GM23248 (cell line): ENCODE data around the gene SLFN12. TPM values are rescaled to one million over a fixed set of nuclear protein-coding genes. Genes with fewer than 3 reads are reported as not detected.
A peak's percentile ranks its signal among the peaks of the same experiment; 100 is the strongest.

Experiments used
- DNase-seq: peaks from one replicate; pipeline ENCODE4 v3.0.0-alpha.2; 2015
- H2AFZ ChIP-seq: fragments of 200-600 bp; sonication (generic); 2 replicates; pipeline ENCODE4 v1.6.1; 2016; ENCODE audit warnings: antibody characterized with exemption
- H3F3A ChIP-seq: fragments of 200-600 bp; sonication (generic); 2 replicates; pipeline ENCODE4 v1.6.1; 2016; ENCODE audit warnings: mild to moderate bottlenecking, antibody characterized with exemption, mixed run types; ENCODE audit not compliant: insufficient read depth
- H3K27ac ChIP-seq: fragments of 200-600 bp; sonication (generic); 2 replicates; pipeline ENCODE4 v1.5.1; 2016; ENCODE audit warnings: mild to moderate bottlenecking
- H3K27me3 ChIP-seq: fragments of 200-600 bp; sonication (generic); replicated peaks from 2 replicates; pipeline ENCODE4 v1.6.1; 2016; ENCODE audit warnings: mild to moderate bottlenecking; ENCODE audit not compliant: insufficient read depth
- H3K36me3 ChIP-seq: fragments of 200-600 bp; sonication (generic); 2 replicates; pipeline ENCODE4 v1.6.1; 2016; ENCODE audit warnings: low read depth, mild to moderate bottlenecking
- H3K4me1 ChIP-seq: fragments of 200-600 bp; sonication (generic); 2 replicates; pipeline ENCODE4 v1.6.1; 2016; ENCODE audit warnings: mild to moderate bottlenecking; ENCODE audit not compliant: insufficient read depth
- H3K4me2 ChIP-seq: fragments of 200-600 bp; sonication (generic); one replicate; pipeline ENCODE4 v1.6.1; 2016; ENCODE audit warnings: mild to moderate bottlenecking; ENCODE audit not compliant: unreplicated experiment
- H3K4me3 ChIP-seq: fragments of 200-600 bp; sonication (generic); 2 replicates; pipeline ENCODE4 v1.5.1; 2016; ENCODE audit warnings: mild to moderate bottlenecking
- H3K79me2 ChIP-seq: fragments of 200-600 bp; sonication (generic); 2 replicates; pipeline ENCODE4 v1.6.1; 2016; ENCODE audit warnings: mild to moderate bottlenecking; ENCODE audit not compliant: insufficient read depth
- H3K9ac ChIP-seq: fragments of 200-600 bp; sonication (generic); 2 replicates; pipeline ENCODE4 v1.6.1; 2016; ENCODE audit warnings: mild to moderate bottlenecking
- H3K9me2 ChIP-seq: fragments of 200-600 bp; sonication (generic); 2 replicates; pipeline ENCODE4 v1.6.1; 2016; ENCODE audit warnings: mixed run types, mild to moderate bottlenecking, moderate library complexity; ENCODE audit not compliant: insufficient read depth
- H3K9me3 ChIP-seq: fragments of 200-600 bp; sonication (generic); one replicate; pipeline ENCODE4 v1.6.1; 2017; ENCODE audit warnings: low read depth
- H4K20me1 ChIP-seq: fragments of 200-600 bp; sonication (generic); 2 replicates; pipeline ENCODE4 v1.6.0; 2016; ENCODE audit not compliant: insufficient read depth
- EZH2 ChIP-seq: fragments of 200-600 bp; sonication (generic); IDR thresholded peaks from 2 replicates; pipeline ENCODE4 v1.6.1; 2018; ENCODE audit warnings: antibody characterized with exemption, mild to moderate bottlenecking; ENCODE audit not compliant: insufficient read depth, poor library complexity, severe bottlenecking
- EZH2phosphoT487 ChIP-seq: fragments of 200-600 bp; sonication (generic); IDR thresholded peaks from 2 replicates; pipeline ENCODE4 v1.6.1; 2018; ENCODE audit warnings: antibody characterized with exemption, moderate library complexity, mild to moderate bottlenecking, low read depth; ENCODE audit not compliant: insufficient read depth
- WGBS, 2 experiments: methylation state at CpG; one replicate each; pipeline ENCODE4 v1.1.6; 2015 to 2017; ENCODE audit warnings: low lambda C conversion rate in 2 of 2, low coverage in 1 of 2; ENCODE audit errors: missing lambda C conversion rate in 2 of 2; 5-methylcytosine and 5-hydroxymethylcytosine counted together
- in situ Hi-C: fragments of 300-500 bp; cut with MboI; formaldehyde crosslinking; loops from 2 replicates; pipeline ENCODE4 v1.15.0; 2020
- polyA plus RNA-seq: library from polyadenylated mRNA; unstranded; fragments of >200 nt; fragmentation: Nextera tagmentation; extraction: Ambion mirVana; gene quantifications from 2 replicates; pipeline ENCODE4 v1.2.1, GENCODE V29; 2016
- total RNA-seq: library from RNA; depleted of rRNA; stranded (reverse); fragments of >200 nt; shearing (Covaris generic); gene quantifications from 2 replicates; pipeline ENCODE4 v1.2.3, GENCODE V29; 2014

The SLFN12 gene
- total and polyA plus RNA-seq, 2 experiments from 2014 or later: 15.9 to 32.0 TPM

GRCh38 chr17:35390156-35390555 lies 42.1 kb downstream of the SLFN12 start:
- WGBS, 2 experiments: 62 to 67% methylated on average over 2 of the region's 2 CpGs
- H3K4me1 ChIP-seq: no peaks in the 10 kb centered on the region
- H3K4me3 ChIP-seq: no peak overlapping the region
- H3K27me3 ChIP-seq: no peaks in the 10 kb centered on the region
- TF ChIP-seq EZH2: no peak
- TF ChIP-seq EZH2phosphoT487: no peak
- no peak overlapping the region for H2AFZ ChIP-seq
- H3K9ac ChIP-seq: no peak overlapping the region
- H3K9me3 ChIP-seq: no peaks in the 10 kb centered on the region
- H3K36me3 ChIP-seq: no peaks in the 10 kb centered on the region; the same call in 1 of the 2 replicates
- H4K20me1 ChIP-seq: no peaks in the 10 kb centered on the region
- H3K27ac ChIP-seq: no peak overlapping the region
- H3K9me2 ChIP-seq: no peaks in the 10 kb centered on the region
- no peaks in the 10 kb centered on the region for H3K79me2 ChIP-seq
- in situ Hi-C loops: no loop called here
- H3F3A ChIP-seq: no peaks in the 10 kb centered on the region
- no peak for DNase-seq
- no peak overlapping the region for H3K4me2 ChIP-seq

- H3K4me2 ChIP-seq: no peak overlapping the region
- no peaks in the 10 kb centered on the region for H4K20me1 ChIP-seq
- no peak overlapping the region for H2AFZ ChIP-seq
- H3K4me3 ChIP-seq: no peak overlapping the region
- H3K4me1 ChIP-seq: no peaks in the 10 kb centered on the region
- no peaks in the 10 kb centered on the region for H3F3A ChIP-seq
- no peaks in the 10 kb centered on the region for H3K36me3 ChIP-seq
- no peak overlapping the region for H3K27ac ChIP-seq
- in situ Hi-C loops: no loop called here
- DNase-seq: no peak
- no peaks in the 10 kb centered on the region for H3K27me3 ChIP-seq
- no peaks in the 10 kb centered on the region for H3K9me2 ChIP-seq
- no peak overlapping the region for H3K9ac ChIP-seq
- no peaks in the 10 kb centered on the region for H3K79me2 ChIP-seq
- H3K9me3 ChIP-seq: no peaks in the 10 kb centered on the region
- no peak for TF ChIP-seq EZH2phosphoT487
- TF ChIP-seq EZH2: no peak
Measured at GRCh38 chr17:35387496-35387895, 44.8 kb downstream of the SLFN12 start.

DNA sequence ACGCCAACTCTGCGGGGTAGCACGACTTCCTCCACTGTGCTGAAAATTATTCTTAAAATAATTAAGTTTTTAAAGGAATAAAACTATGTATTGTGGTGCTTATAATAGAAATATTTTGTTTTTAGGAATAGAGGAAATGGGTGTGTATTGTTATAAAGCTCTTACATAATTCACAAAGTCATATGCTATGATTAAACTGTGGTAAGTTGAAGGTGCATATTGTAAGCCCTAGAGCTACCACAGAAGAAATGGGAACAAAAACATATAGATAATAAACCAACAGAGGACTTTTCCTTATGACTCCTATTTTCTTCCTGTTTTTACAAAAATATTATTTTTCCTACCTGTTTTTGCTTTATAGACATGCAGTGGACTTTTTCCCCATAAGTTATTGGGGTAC lies 54.6 kb downstream of the SLFN12 start:
- no peak for DNase-seq
- no peak overlapping the region for H3K4me2 ChIP-seq
- no peak for TF ChIP-seq EZH2phosphoT487
- no peak for TF ChIP-seq EZH2
- H3K36me3 ChIP-seq: no peaks in the 10 kb centered on the region
- H3F3A ChIP-seq: peaks cover 15% of the 10 kb centered on the region
- H3K4me1 ChIP-seq: peaks cover 17% of the 10 kb centered on the region
- no peak overlapping the region for H3K4me3 ChIP-seq
- H3K79me2 ChIP-seq: peaks cover 20% of the 10 kb centered on the region
- WGBS, 2 experiments: 70 to 76% methylated on average over 3 of the region's 3 CpGs
- no peaks in the 10 kb centered on the region for H3K27me3 ChIP-seq
- H3K9me3 ChIP-seq: no peaks in the 10 kb centered on the region
- no peak overlapping the region for H3K9ac ChIP-seq
- no peak overlapping the region for H2AFZ ChIP-seq
- H4K20me1 ChIP-seq: no peaks in the 10 kb centered on the region
- no peaks in the 10 kb centered on the region for H3K9me2 ChIP-seq
- in situ Hi-C loops: no loop called here
- H3K27ac ChIP-seq: no peak overlapping the region

DNA sequence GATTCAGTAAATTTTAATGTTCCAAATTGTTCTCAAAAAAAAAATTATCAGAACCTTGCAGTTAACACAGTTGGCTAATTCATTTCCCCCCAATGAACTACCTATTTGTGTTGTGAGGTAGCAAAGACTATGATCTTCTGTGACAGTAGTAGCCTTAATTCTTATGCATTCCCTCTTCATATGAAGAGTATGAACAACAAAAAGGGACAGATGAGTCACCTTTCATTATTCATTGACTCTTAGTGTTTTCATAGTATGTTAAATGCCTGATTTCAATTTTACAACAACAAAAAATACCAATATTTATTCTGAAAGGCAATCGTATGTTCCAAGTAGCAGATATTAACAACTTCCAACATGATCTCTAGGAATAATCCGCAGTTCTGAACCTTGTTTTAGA lies 55.2 kb downstream of the SLFN12 start:
- Histone ChIP-seq H3K4me3 (no peak overlapping the region), H4K20me1 (no peaks in the 10 kb centered on the region), H3K9me3 (no peaks in the 10 kb centered on the region), H3K27ac (no peak overlapping the region), H3K4me1 (peaks cover 22% of the 10 kb centered on the region), H3K4me2 (no peak overlapping the region), H3F3A (peaks cover 15% of the 10 kb centered on the region), H3K9ac (no peak overlapping the region), H3K9me2 (no peaks in the 10 kb centered on the region), H2AFZ (no peak overlapping the region), H3K27me3 (no peaks in the 10 kb centered on the region), H3K36me3 (no peaks in the 10 kb centered on the region), H3K79me2 (peaks cover 27% of the 10 kb centered on the region)
- in situ Hi-C loops: no loop called here
- TF ChIP-seq EZH2 (no peak), EZH2phosphoT487 (no peak)
- DNase-seq: peak; percentile 21
- WGBS, 2 experiments: 63 to 66% methylated on average over 2 of the region's 2 CpGs

- H2AFZ ChIP-seq: peak overlapping the region; percentile 66
- TF ChIP-seq EZH2phosphoT487 (no peak), EZH2 (no peak)
- H3K36me3 ChIP-seq: no peaks in the 10 kb centered on the region
- whole genome bisulfite sequencing, 2 experiments: 9 to 10% methylated on average over 1 of the region's 1 CpG
- peaks cover 15% of the 10 kb centered on the region for H3F3A ChIP-seq
- peak overlapping the region; percentile 92 for H3K4me2 ChIP-seq
- H3K4me3 ChIP-seq: peak overlapping the region; percentile 30
- H3K27ac ChIP-seq: peak overlapping the region; percentile 59
- peaks cover 27% of the 10 kb centered on the region for H3K4me1 ChIP-seq
- peak overlapping the region; percentile 98 for H3K9ac ChIP-seq
- H3K9me3 ChIP-seq: no peaks in the 10 kb centered on the region
- no peaks in the 10 kb centered on the region for H4K20me1 ChIP-seq
- in situ Hi-C loops: no loop called here
- peaks cover 35% of the 10 kb centered on the region for H3K79me2 ChIP-seq
- no peaks in the 10 kb centered on the region for H3K27me3 ChIP-seq
- no peaks in the 10 kb centered on the region for H3K9me2 ChIP-seq
- DNase-seq: peak; percentile 76
Measured at GRCh38 chr17:35376245-35376644, 56.1 kb downstream of the SLFN12 start.
